HG03520 (cell line): ENCODE measurements around the gene REG4.
"Not testable (repeated sequence)": the region's sequence is repeated elsewhere in the genome, so short reads cannot be mapped to it uniquely, and the experiment has no call there.

ENCODE experiments used
- ATAC-seq: cut with Tn5 transposase; IDR thresholded peaks from one replicate; pipeline ENCODE4 v1.9.1; 2021; ENCODE audit warnings: mild to moderate bottlenecking, moderate library complexity; ENCODE audit not compliant: unreplicated experiment

REG4 gene

GRCh38 chr1:119808491-119808890, 2.8 kb downstream of the REG4 start:
- no peak for ATAC-seq

- no peak for ATAC-seq
Observed at GRCh38 chr1:119806489-119806888, 4.8 kb downstream of the REG4 start.

- no peak for ATAC-seq
Observed at GRCh38 chr1:119805746-119806145, 5.5 kb downstream of the REG4 start.

DNA sequence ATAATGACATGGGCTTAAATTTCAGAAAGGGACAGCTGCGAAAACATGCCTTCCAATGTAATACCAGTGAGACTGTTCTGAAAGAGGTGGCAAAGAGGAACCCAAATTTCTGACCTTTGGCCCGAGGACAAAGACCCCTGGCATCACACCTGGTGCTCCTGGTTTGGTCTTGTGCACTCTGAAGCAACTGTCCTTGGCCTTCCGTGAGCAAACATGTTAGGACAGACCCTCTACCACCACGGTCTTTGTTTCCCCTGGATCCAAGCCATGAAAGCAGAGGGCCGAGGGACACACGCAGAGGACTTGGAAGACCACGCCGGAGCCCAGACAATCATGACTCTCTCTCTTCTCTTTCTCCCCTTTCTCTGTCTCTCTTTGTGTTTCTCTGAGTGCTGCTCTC, 6.0 kb downstream of the REG4 start:
- ATAC-seq, result no peak

- no peak for ATAC-seq
Observed at GRCh38 chr1:119799599-119800177, 11.6 kb downstream of the REG4 start.

- no peak for ATAC-seq
Observed at GRCh38 chr1:119799003-119799402, 12.3 kb downstream of the REG4 start.

- ATAC-seq, result no peak
Observed at GRCh38 chr1:119797606-119798005, 13.7 kb downstream of the REG4 start.

- no peak for ATAC-seq
Observed at GRCh38 chr1:119797162-119797561, 14.1 kb downstream of the REG4 start.

DNA sequence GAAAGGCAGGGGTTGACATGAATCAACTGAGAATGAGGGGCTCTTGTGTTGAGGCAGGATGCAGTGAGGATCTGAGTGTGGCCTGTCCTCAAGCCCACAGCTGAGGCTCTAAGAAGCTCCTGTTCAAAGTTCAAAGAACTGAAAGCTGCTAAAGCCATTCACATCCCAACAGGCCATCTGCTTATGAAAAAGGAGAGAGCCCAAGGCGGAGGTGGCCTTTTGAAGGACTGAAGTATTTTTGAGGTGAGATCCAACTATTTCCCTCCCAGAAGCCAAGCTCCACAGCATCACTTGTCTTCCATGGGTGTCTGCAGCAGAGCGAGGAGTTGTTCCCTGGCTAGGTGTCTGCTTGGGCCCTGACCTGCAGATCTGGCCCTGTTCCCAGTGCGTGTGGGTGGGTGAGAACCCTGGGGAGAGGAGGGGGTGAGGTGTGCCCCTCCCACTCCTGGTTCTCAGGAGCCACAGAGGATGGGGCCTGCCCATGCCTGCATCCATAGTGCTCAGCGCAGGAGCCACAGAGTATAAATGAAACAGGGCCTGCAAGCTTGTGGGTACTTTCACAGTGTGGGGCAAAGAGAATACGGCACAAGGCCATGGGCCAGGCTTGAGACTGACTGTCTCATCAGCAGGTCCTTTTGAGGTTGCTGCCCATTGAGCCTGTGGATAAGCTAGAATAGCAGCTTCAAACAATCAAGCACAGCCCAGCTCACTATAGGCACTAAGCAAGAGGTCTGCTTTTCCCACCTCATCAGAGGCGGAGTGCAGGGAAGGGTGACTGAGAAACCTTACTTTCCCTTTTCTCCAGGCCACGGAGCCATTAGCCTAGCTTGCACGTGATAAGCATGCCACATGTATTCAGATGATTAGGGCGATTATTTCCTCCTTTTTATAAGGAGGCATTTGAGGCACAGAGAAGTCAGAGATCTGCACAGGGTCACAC, 15.7 kb downstream of the REG4 start:
- ATAC-seq, result no peak

DNA sequence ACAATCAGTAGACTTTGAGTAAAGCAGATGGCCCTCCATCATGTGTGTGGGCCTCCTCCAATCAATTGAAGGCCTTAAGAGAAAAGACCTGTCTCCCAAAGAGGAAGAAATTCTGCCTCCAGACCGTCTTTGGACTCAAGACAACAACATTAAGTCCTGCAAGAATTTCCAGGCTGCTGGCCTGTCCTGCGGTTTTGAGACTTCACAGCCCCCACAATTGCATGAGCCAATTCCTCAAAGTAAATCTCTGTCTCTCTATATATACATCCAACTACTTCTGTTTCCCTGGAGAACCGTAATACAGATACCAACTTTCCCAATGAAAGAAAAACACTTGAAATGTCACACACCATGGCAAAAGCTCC, 16.4 kb downstream of the REG4 start:
- ATAC-seq, result no peak

GRCh38 chr1:119794230-119794875, 16.9 kb downstream of the REG4 start:
- no peak for ATAC-seq

GRCh38 chr1:119791377-119791776, 19.9 kb downstream of the REG4 start:
- ATAC-seq, result no peak

GRCh38 chr1:119790451-119791198, 20.6 kb downstream of the REG4 start:
- ATAC-seq, result no peak

GRCh38 chr1:119787776-119788175, 23.5 kb downstream of the REG4 start:
- no peak for ATAC-seq

GRCh38 chr1:119786473-119787050, 24.7 kb downstream of the REG4 start:
- not testable (repeated sequence) for ATAC-seq

DNA sequence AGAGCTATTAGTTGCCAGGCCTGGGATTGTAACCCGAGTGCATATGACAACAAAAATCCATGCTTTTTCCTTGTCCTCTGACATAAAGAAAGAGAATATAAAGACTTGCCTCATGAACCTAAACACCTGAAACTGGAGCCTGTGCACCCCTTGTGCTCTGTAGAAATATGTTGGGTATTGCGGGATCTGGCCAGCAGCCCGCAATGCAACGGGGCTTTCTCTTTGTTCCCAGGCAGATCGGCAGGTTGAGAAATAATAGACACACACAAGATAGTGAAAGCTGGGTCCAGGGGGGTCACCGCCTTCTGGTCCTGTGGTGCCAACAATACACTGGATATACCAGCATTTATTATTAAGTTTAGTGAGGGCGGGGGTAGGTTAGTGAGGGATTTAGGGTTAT, 25.2 kb downstream of the REG4 start:
- ATAC-seq, result not testable (repeated sequence)

DNA sequence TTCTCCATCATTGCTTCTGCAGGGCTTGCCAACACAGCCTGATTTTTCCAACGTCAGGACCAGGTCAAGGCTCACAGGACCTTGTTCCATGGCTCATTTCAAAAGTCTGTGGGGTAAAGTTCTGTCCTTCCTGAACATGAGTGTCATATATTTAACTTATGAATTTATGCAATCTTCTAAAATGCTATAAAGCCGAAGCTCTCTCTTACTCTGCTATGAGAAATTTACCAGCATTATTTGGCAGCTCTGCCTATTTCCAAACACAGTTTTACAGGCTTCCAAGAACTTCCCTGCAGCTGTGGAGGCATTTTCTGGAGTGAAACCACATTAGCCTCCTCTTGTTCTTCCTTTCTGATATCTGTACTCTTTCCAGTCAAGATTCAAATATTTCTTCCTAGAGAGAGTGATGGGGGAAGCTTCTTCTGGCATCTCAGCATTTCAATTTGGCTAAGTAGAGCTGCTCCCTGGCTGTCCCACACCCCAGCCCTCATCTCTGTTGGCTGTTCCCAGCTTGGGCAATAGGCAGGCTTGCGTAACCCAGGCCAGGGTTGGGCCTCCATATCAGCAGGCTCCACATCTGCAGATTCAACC, 27.0 kb downstream of the REG4 start:
- ATAC-seq, result no peak

DNA sequence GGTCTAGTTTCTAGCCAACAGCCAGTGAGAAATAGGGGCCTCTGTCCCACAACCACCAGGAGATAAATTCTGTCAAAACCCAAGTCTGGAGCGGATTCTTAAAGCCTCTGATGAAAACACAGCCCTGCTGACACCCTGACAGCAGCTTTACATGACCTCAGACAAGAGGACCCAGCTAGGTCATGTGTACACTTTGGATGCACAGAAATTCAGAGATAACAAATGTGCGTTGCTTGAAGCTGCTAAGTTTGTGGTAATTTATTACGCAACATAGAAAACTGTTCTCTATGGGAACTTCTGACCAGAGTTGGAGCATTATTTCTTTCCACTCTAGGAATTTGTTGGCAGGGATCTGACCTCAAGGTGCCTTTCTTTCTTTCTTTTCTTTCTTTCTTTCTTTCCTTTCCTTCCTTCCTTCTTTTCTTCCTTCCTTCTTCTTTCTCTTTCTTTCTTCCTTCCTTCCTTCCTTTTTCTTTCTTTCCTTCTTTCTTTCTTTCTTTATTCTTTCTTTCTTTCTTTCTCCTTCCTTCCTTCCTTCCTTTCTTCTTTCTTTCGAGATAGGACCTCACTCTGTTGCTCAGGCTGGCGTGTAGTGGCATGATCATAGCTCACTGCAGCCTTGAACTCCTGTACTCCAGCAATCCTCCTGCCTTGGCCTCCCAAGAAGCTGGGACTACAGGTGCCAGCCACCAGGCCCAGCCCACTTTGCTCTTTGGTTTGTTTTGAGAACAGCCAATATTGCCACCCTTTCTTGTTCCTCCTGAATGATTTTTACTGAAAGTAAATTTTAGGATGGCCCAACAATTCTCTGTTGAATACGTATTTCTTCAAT, 27.7 kb downstream of the REG4 start:
- ATAC-seq, result no peak

DNA sequence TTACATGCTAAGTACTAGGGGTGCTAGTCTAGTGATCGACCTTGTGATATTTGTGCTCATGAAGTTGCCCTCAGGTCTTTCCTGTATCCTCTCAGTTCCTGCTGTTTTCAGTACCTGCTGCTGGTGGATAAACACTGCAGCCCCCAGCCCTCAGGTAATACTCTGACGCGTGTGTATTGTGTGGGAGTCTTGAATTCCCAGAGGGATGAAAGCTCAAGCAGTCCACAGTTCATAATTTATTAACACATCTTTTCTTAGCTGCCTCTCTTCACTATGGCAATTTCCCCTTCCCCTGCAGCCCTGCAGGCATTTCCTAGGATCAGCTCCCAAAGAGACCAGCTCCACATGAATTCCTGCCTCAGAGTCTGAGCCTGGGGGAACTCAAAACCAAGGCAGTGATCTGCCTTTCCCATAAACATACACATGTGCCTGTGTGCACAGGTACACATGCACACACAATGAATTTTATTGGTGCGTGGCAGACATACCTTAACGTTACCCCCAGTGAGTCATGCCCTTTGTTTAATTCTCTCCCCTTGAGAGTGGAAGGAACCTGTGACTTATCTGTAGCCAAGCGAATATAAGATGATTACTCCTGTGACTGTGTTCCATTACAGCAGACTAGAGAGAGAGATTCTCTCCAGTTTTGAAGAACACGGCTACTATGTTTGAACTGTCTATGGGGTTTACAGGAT, 28.5 kb downstream of the REG4 start:
- ATAC-seq, result no peak
